Hepatocyte (in vitro differentiated cells): ENCODE measurements around the gene PREX1. TPM values are rescaled to one million over a fixed set of nuclear protein-coding genes. Genes with fewer than 3 reads are reported as not detected.

Source experiments
- DNase-seq: peaks from one replicate; pipeline ENCODE4 v3.0.0-alpha.2; 2016; ENCODE audit warnings: low spot score
- H2AFZ ChIP-seq: fragments of 200-600 bp; sonication (generic); 2 replicates; pipeline ENCODE4 v1.6.0; 2016; ENCODE audit warnings: antibody characterized with exemption, mild to moderate bottlenecking
- H3K27ac ChIP-seq: fragments of 200-600 bp; sonication (generic); 2 replicates; pipeline ENCODE4 v1.5.1; 2016; ENCODE audit warnings: mild to moderate bottlenecking
- H3K27me3 ChIP-seq: fragments of 200-600 bp; sonication (generic); 2 replicates; pipeline ENCODE4 v1.6.1; 2016
- H3K36me3 ChIP-seq: fragments of 200-600 bp; sonication (generic); replicated peaks from 2 replicates; pipeline ENCODE4 v1.5.1; 2016; ENCODE audit warnings: low read depth; ENCODE audit not compliant: insufficient read depth
- H3K4me1 ChIP-seq: fragments of 200-600 bp; sonication (generic); 2 replicates; pipeline ENCODE4 v1.5.1; 2016; ENCODE audit warnings: mild to moderate bottlenecking, moderate library complexity; ENCODE audit not compliant: insufficient read depth
- H3K4me2 ChIP-seq: fragments of 200-600 bp; sonication (generic); 2 replicates; pipeline ENCODE4 v1.6.0; 2016
- H3K4me3 ChIP-seq: fragments of 200-600 bp; sonication (generic); 2 replicates; pipeline ENCODE4 v1.5.1; 2016; ENCODE audit warnings: mild to moderate bottlenecking
- H3K79me2 ChIP-seq: fragments of 200-600 bp; sonication (generic); 2 replicates; pipeline ENCODE4 v1.6.0; 2017; ENCODE audit warnings: mild to moderate bottlenecking
- H3K9me2 ChIP-seq: fragments of 200-600 bp; sonication (generic); replicated peaks from 2 replicates; pipeline ENCODE4 v1.6.0; 2017; ENCODE audit warnings: mild to moderate bottlenecking; ENCODE audit not compliant: insufficient read depth
- H3K9me3 ChIP-seq: fragments of 200-600 bp; sonication (generic); 2 replicates; pipeline ENCODE4 v1.5.1; 2016; ENCODE audit warnings: low read depth, mild to moderate bottlenecking
- H4K20me1 ChIP-seq: fragments of 200-600 bp; sonication (generic); 2 replicates; pipeline ENCODE4 v1.6.0; 2016; ENCODE audit warnings: mild to moderate bottlenecking; ENCODE audit not compliant: insufficient read depth, poor library complexity, severe bottlenecking
- CTCF ChIP-seq: fragments of 200-600 bp; sonication (generic); IDR thresholded peaks from 2 replicates; pipeline ENCODE4 v1.5.1; 2016; ENCODE audit warnings: antibody characterized with exemption, mild to moderate bottlenecking; ENCODE audit not compliant: poor library complexity
- EZH2 ChIP-seq: fragments of 200-600 bp; sonication (generic); IDR thresholded peaks from 2 replicates; pipeline ENCODE4 v1.6.1; 2016; ENCODE audit warnings: antibody characterized with exemption, mild to moderate bottlenecking, borderline replicate concordance
- EZH2phosphoT487 ChIP-seq: fragments of 200-600 bp; sonication (generic); IDR thresholded peaks from one replicate; pipeline ENCODE4 v1.6.1; 2018; ENCODE audit warnings: antibody characterized with exemption, mild to moderate bottlenecking, low read depth, moderate library complexity; ENCODE audit not compliant: unreplicated experiment, severe bottlenecking
- whole genome bisulfite sequencing: methylation state at CpG from one replicate; pipeline ENCODE4 v1.1.6; 2016; ENCODE audit warnings: low lambda C conversion rate; ENCODE audit errors: missing lambda C conversion rate; 5-methylcytosine and 5-hydroxymethylcytosine counted together
- polyA plus RNA-seq: library from polyadenylated mRNA; unstranded; fragments of >200 nt; fragmentation: Nextera tagmentation; extraction: Ambion mirVana; gene quantifications from 2 replicates; pipeline ENCODE4 v1.2.1, GENCODE V29; 2016
- total RNA-seq: library from RNA; depleted of rRNA; stranded (reverse); fragments of >200 nt; gene quantifications from 2 replicates; pipeline ENCODE4 v1.2.3, GENCODE V29; 2014

PREX1 gene
- total and polyA plus RNA-seq, 2 experiments from 2014 or later: 1.8 to 2.9 TPM

- DNase-seq: no peak
- H3K79me2 ChIP-seq: no peaks in the 10 kb centered on the region
- H3K4me3 ChIP-seq: no peak overlapping the region
- no peak overlapping the region for H2AFZ ChIP-seq
- H4K20me1 ChIP-seq: no peaks in the 10 kb centered on the region
- TF ChIP-seq EZH2 (no peak), EZH2phosphoT487 (no peak), CTCF (no peak)
- H3K27me3 ChIP-seq: no peaks in the 10 kb centered on the region
- WGBS: 91% methylated on average over 4 of the region's 4 CpGs
- no peak overlapping the region for H3K27ac ChIP-seq
- H3K36me3 ChIP-seq: no peaks in the 10 kb centered on the region
- no peak overlapping the region for H3K4me2 ChIP-seq
- H3K9me2 ChIP-seq: no peaks in the 10 kb centered on the region
- H3K4me1 ChIP-seq: no peaks in the 10 kb centered on the region
- no peaks in the 10 kb centered on the region for H3K9me3 ChIP-seq
Measured at GRCh38 chr20:48765359-48765758, 62.4 kb downstream of the PREX1 start.

GRCh38 chr20:48763216-48763914 lies 64.4 kb downstream of the PREX1 start:
- no peaks in the 10 kb centered on the region for H3K79me2 ChIP-seq
- H3K9me3 ChIP-seq: no peaks in the 10 kb centered on the region
- no peak overlapping the region for H3K4me3 ChIP-seq
- no peak for DNase-seq
- no peak for TF ChIP-seq EZH2phosphoT487
- no peak for TF ChIP-seq CTCF
- TF ChIP-seq EZH2: no peak
- no peaks in the 10 kb centered on the region for H3K9me2 ChIP-seq
- no peak overlapping the region for H3K27ac ChIP-seq
- H2AFZ ChIP-seq: no peak overlapping the region
- H4K20me1 ChIP-seq: no peaks in the 10 kb centered on the region
- H3K4me2 ChIP-seq: no peak overlapping the region
- H3K27me3 ChIP-seq: no peaks in the 10 kb centered on the region
- no peaks in the 10 kb centered on the region for H3K4me1 ChIP-seq
- no peaks in the 10 kb centered on the region for H3K36me3 ChIP-seq
- WGBS: 82% methylated on average over 13 of the region's 13 CpGs

- H3K27me3 ChIP-seq: no peaks in the 10 kb centered on the region
- no peaks in the 10 kb centered on the region for H4K20me1 ChIP-seq
- no peak overlapping the region for H3K27ac ChIP-seq
- H3K9me3 ChIP-seq: no peaks in the 10 kb centered on the region
- no peaks in the 10 kb centered on the region for H3K4me1 ChIP-seq
- DNase-seq: no peak
- TF ChIP-seq CTCF (no peak), EZH2 (no peak), EZH2phosphoT487 (no peak)
- H3K4me2 ChIP-seq: no peak overlapping the region
- H3K79me2 ChIP-seq: no peaks in the 10 kb centered on the region
- WGBS: 88% methylated on average over 3 of the region's 3 CpGs
- no peaks in the 10 kb centered on the region for H3K36me3 ChIP-seq
- H3K4me3 ChIP-seq: no peak overlapping the region
- no peak overlapping the region for H2AFZ ChIP-seq
- no peaks in the 10 kb centered on the region for H3K9me2 ChIP-seq
Measured at GRCh38 chr20:48761874-48762273, 65.9 kb downstream of the PREX1 start.
